ENCODE measurements around the gene UBAP1L.
A peak's percentile ranks its signal among the peaks of the same experiment; 100 is the strongest.
"Not testable (repeated sequence)": the region's sequence is repeated elsewhere in the genome, so short reads cannot be mapped to it uniquely, and the experiment has no call there.

Gene UBAP1L

DNA sequence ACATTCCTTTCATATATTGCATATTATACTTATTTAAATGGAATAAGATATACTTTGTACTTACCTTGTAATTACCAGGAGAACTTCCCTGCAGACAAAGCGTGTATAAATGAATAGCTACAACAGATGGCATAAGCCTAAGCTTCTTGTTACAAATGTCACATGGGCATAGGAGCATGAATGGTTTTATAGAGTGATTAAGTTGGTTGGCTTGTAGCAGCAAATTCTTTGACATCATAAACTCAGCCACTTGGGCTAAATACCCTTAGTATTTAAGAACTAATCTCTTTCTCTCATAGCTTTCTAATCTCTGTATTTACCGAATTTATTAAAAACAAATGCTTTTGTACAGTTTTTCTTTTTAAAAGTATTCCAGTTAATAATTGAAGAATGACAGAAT lies at the start of gene UBAP1L:
Gene UBAP1L, minus strand, starts transcription at position 115 of the 400 bp plus-strand sequence. CDS start 8,985 bp downstream, outside the sequence.
- DNase-seq = no peak

DNA sequence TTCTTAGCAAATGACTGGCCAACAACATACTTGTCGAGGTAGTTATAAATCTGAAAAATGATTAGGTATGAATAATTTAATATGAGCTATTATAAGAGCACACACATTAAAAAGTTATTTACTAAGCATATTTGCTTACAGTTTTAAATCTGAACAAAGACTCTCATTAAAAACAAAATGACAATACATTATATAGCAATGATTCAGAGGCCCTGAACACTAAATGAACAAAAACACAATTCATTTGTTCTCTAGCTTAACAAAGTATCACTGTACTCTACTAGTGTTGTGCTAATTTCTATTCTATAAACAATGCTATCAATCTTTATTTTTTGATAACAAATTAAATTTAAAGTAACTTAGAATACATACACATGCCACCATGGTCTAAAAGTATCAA lies 49.1 kb upstream of the UBAP1L start:
- DNase-seq = no peak

DNA sequence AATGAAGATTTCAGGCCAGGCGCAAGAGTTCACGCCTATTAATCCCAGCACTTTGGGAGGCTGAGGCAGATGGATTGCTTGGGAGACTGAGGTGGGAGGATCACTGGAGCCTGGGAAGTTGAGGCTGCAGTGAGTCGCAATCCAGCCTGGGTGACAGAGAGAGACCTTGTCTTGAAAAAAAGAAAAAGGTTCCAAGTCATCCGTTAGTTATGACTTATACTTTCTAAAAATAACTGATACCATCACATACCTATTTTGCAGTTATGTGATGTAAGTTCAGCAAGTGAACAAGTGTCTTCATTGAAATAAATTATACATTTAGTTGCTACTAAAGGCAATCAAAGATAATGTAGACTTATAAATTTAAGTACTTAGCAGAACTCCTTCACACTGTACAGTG lies 48.0 kb upstream of the UBAP1L start:
- no peak for DNase-seq

DNA sequence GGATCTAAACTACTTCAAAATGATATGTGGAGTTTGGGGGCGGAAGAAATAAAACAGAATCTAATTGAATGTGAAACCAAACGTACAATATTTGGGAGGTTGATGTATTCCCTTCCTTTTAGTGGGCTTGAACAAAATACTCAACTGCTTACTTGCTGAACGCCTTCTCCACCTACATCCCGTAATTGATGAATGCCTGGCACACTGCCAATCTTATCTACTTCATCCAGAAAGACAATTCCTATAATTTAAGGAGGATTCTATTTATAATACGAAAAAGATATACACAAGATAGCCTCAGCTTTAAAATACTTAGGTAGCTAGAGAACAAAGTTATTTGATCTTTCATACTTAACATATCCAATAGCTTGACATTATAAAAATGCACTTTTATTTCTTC lies 41.7 kb upstream of the UBAP1L start:
- no peak for DNase-seq

DNA sequence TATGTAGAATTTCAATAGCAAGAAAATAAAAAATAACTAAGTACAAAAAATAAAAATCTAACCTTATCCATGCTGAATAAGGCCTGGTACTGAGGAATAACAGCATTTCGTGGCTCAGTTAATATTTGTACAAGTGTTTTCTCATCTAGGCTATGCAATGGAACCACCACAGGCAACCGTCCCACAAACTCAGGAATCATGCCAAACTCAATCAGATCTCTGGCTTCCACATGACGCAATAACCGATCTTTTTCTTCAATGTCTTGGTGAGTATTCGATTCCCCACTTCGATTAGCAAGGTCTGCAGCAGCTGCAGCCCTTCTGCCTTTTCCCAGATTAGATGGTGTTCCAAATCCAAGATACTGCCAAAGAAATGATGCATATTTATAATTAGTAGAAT lies 39.7 kb upstream of the UBAP1L start:
- no peak for DNase-seq

DNA sequence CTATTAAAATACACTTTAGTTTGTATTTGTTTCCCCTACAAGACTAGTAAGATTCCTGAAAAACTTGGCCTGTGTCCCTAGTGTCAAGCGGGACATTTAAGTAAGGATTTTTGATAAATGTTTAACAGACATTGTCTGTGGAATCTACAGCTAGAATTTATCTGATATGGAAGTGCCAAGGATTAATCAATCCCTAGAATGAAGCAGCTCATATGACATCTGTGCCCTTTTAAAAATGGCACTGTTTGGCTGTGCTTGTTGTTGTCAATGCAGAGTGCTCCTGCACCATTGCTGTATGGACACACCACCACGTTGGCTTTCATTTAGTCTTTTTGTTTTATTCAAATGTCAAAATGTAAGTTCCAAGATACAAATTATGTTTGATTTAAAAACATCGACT lies 32.9 kb upstream of the UBAP1L start:
- DNase-seq = no peak

DNA sequence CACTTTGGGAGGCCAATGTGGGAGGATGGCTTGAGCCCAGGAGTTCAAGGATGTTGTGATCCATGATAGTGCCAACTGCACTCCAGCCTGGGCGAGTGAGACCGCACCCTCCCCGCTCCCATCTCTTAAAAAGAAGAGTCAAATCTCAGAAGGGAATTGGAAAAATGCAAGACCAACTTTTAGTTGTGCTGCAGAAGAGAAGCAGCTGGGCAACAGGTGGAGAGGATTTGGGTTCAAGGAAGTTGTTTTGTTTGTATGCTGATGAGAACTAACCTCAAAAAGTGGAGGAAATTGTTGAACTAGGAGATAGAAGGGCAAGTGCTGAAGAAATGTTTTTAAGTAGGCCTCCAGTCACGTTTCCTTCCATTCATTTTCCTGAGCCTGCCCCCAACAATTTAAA lies 31.4 kb upstream of the UBAP1L start:
- no peak for DNase-seq

DNA sequence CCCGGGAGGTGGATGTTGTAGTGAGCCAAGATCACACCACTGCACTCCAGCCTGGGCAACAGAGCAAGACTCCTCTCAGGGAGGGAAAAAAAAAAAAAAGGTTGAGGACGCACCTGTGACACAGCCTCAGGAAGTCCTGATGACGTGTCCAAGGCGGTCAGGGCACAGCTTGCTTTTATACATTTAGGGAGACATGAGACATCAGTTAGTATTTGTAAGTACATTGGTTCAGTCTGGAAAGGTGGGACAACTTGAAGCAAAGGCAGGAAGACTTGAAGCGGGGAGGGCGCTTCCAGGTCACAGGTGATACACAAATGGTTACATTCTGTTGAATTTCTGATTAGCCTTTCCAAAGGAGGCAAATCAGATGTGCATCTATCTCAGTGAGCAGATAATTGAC lies 23.6 kb upstream of the UBAP1L start:
- not testable (repeated sequence) for DNase-seq

DNA sequence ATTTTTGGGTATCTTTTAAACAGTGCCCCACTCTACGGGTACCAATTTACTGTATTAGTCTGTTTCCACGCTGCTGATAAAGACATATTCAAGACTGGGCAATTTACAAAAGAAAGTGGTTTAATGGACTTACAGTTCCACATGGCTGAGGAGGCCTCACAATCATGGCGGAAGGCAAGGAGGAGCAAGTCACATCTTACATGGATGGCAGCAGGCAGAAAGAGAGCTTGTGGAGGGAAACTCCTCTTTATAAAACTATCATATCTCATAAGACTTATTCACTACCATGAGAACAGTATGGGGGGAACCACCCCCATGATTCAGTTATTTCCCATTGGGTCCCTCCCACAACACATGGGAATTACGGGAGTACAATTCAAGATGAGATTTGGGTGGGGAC lies 22.9 kb upstream of the UBAP1L start:
- not testable (repeated sequence) for DNase-seq

DNA sequence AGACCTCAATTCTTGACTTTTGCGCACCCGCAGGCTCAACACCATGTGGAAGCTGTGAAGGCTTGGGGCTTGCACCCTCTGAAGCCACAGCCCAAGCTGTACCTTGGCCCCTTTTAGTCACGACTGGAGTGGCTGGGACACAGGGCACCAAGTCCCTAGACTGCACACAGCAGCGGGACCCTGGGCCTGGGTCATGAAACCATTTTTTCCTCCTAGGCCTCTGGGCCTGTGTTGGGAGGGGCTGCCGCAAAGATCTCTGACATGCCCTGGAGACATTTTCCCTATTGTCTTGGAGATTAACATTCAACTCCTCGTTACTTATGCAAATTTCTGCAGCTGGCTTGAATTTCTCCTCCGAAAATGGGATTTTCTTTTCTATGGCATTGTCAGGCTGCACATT lies 22.1 kb upstream of the UBAP1L start:
- not testable (repeated sequence) for DNase-seq

DNA sequence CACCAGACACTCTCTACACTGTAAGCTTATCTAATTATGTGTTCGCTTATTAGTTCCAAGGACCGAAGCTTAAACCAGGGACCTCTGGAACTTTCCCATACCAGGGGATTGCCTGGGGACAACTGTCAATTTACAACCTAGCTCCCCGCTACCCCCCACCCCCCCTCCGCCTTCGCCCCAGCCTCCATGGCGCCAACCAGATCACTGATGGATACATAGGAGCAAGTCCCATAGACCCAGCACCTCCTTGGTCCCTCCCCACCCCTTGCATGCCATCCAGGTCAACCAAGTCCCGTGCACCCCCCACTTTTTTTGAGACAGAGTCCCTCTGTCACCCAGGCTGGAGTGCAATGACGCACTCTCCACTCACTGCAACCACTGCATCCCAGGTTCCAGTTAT lies 19.5 kb upstream of the UBAP1L start:
- no peak for DNase-seq

DNA sequence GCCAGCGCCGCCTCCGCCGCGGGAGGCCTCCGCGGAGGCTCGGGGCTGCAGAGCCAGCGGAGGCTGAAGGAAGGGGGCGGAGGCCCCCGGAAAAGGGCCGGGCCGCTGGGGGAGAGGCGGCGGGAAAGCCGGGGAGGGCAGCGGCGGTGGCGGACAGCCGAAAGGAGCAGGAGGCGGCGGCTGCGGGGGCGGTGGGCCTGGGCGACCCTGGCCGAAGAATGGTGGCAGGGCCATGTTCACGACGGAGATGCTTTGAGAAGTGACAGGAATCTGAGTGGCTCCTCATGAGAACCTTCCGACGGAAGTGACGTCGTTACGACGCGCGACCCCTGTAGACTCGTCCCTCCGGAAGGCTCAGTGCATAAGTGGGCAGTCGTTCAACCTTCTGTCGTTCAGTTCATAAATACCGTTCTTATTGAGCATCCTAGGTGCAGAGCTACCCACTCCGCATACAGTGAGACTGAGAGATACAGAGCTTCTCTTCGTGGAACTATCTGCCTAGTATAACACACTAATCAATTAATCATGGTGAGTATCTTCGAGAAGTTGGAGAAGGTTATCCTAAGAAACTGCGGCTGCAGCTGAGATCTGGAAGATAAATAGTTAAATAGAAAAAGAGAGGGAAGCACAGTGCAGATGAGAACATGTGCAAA lies 18.7 kb upstream of the UBAP1L start, which contains the start of gene PDCD7:
Gene PDCD7, minus strand, starts transcription at position 261 of the 653 bp plus-strand sequence. Its CDS starts 27 bp downstream, at position 234.
- peak; percentile 84 for DNase-seq

DNA sequence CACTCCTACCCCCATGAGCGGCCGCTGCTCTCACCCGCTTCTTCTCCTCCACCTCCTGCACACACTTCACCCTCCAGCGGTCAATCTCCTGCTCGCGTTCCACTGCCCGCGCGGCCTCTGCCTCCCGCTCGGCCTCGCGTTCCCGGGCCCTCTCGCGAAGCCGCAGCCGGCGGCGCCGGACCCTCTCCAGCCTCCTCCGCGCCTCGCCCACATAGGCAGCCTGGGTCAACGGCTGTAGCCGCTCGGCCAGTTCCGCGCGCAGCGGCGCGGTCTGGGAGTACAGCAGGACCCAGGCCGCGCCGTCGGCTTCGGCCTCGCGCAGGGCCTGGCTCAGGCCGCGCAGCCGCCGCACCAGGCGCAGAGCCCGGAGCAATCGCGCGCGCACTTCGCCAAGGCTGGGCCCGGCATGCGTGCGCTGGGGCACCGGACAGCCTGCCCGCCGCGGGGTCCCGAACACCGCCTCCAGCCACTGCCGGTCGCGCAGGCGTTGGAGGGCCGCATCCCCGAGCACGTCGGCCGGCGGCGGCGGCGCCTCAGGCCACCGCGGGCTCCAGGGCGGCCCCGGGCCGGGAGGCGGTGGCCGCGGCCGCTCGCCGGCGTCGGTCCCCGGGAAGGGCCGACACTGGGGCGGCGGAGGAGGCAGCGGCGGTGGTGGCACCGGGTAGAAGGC lies 18.0 kb upstream of the UBAP1L start:
- no peak for DNase-seq

DNA sequence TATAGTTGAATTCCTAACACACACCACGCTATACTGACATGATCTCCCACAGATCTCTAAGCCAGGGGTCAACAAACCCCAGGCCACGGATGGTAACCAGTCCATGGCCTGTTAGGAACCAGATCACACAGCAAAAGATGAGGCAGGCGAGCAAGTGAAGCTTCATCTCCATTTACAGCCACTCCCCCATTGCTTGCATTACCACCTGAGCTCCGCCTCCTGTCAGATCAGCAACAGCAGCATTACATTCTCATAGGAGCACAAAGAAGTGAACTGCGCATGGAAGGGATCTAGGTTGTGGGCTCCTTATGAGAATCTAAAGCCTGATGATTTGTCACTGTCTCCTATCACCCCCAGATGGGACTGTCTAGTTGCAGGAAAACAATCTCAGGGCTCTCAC lies 15.9 kb upstream of the UBAP1L start:
- DNase-seq = no peak

DNA sequence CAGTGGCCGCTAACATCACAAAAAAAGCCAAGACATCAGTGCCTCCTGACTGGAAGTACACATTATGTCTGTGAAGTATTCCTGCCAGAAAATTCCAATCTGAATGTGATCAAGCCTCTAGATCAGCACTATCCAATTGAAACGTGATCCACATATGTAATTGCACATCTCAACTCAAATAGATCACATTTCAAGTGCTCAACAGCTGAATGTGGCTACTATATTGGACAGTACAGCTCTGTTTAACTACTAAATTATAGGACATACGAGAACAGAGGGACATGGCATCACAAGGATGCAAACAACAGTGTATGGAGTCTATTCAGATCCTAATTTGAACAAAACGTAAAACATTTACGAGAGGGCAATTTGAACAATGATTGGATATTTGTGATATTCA lies 542 bp upstream of the UBAP1L start:
- DNase-seq = no peak

DNA sequence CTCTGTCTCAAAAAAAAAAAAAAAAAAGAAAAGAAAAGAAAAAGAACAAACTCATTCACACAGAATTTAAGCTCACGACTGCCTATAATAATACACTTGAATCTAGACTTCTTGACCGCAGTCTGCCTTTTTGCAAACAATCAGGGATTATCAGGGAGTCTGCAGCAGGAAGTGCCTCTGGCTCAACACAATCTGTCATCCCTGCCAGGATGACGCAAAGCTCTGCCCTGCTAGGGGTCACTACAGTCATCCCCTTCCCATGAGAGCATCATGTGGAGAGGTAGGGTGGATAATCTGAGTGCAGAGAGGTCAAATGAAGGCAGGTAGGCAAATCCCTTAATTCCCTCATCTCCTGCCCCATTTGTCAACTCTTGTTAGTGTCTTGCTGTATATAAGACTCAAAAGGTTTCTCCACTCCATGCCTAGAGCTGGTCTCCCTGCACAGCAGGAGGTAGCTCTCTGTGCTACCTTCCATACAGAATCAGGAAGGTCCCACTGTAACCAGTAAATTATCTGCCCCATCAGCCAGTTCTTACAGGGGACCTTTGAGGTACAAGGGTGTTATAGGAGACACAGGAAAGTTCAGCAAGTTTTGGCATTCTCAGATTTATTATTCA lies 4.2 kb downstream of the UBAP1L start:
- no peak for DNase-seq

DNA sequence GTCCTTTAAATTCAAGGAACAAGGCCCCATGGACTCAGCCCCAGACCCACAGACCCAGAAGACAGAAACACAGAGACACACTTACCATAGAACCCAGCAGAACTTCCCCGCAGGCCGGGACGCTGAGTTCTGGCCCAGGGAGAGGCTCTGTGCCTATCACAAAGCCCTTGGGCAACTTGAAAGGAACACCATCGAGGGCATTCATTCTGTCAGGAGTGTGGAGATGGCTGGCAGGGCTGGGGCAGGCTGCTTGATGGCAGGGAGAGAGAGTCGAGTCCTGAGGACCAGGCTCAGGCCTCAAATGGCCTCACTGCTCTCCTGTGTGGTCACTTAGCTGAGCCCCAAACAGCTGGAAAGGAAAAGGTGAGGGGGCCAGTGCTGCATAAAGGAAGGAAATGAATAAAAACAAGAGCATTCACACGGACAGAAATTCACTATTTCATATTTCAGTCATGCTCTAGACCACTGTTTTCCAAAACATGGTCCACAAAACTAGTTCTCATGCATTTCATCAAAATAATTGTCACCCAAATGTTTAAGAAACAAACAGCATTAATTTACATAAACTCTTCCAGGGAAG lies 8.9 kb downstream of the UBAP1L start:
- no peak for DNase-seq

DNA sequence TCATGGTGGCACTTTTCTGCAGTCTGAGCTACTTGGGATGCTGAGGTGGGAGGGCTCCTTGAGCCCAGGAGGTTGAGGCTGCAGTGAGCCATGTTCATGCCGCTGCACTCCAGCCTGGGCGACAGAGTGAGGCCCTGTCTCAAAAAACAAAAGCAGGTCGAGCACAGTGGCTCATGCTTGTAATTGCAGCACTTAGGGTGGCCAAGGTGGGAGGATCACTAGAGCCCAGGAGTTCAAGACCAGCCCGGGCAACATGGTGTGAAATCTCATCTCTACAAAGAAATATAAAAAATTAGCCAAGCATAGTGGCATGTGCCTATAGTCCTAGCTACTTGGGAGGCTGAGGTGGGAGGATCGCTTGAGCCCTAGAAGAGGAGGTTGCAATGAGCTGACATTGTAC lies 10.0 kb downstream of the UBAP1L start:
- no peak for DNase-seq

DNA sequence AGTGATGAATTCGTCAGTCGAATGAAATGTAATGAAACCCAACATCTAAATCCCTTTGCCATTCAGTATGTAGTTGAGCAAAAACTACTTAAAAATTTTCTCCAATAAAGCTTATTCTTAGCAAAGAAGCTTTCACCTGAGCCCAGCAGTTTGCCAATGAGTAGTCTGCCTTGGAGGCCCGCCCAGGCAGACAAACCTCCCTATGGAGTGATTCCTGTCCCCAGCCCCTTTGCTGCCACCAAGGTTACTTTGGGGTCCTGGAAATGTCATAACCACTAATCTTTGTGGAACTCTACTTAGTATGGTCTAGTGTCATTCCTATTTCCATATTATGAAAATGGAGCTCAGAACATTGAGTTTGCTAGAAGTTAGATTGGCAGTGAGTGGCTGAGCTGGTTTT lies 12.1 kb downstream of the UBAP1L start:
- no peak for DNase-seq

DNA sequence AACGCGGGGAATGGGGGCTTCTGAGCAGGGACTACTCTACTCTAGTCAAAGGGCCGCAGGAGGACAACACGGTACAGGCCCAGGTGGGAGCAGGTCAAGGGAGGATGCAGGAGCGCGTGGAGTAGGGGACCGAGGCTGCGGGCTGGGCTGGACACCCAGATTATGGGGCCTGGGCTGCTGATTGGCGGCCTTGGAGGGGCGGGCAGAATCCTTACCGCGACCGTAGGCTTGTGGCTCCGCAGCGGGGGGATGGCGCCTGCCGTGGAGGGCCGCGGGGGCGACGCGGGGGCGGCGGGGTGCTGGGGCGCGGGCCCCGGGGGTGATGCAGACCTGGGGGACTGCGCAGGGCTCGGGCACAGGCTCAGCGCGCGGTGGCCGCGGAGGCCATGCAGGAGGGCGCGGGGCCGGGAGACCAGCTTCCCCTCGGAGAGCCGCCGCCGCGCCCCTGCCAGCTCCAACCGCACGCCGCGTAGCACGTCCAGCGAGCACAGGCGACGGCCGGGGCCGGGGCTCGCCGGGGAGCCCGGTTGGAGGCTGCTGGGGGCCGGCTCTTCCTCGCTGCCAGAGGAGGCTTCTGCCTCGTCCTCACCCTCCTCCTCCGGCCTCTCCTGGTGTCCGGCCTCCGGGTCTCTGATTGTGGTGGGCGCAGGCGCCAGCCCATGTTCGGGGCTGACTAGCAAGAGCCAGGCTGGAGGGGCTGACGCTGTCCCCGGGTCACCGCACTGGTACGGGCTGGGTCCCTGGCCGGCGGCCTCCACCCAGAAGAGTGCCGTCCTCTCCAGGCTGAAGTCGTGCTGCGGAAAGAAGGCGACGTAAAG lies 12.9 kb downstream of the UBAP1L start:
- DNase-seq = no peak

DNA sequence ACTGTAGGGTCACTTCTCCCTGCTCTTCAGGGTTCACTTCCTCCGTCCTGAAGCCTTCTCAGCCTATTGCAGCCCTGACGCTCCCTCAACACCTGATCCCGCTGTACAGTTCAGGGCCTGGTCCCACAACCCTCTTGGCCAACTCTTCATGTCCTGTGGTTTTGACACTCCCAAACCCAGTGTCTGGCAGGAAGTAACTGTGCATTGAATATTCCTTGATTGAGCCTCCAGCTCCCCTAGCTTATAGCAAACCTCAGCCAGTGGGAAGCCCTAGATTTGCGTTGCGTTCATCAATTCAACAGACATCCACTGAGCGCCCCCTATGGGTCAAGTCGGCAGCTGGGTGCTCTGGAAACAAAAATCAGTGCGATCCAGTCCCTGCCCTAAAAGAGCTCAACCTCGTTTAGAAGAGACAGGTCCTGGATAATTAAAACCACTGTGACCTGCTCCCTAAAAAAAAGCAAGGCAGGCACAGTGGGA lies 13.5 kb downstream of the UBAP1L start:
- DNase-seq = no peak

DNA sequence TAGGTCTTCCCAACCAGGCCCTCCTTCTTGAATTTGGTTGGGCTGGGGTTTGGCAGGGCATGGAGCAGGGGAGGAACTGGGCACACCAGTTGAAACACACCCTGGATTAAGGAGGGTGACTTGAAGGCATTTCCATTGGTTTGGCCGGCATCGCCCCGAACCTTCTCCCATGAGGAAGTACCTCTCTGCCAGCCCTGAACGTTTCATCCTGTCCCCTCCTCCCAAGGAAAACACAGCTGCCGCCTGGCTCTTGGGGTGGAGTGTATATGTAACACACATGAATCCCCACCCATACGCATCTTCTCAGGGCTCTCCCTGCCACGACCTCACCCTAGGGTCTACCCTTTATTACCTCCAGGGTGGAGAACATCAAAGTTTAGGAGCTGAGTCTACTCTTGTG lies 14.6 kb downstream of the UBAP1L start:
- DNase-seq = no peak

DNA sequence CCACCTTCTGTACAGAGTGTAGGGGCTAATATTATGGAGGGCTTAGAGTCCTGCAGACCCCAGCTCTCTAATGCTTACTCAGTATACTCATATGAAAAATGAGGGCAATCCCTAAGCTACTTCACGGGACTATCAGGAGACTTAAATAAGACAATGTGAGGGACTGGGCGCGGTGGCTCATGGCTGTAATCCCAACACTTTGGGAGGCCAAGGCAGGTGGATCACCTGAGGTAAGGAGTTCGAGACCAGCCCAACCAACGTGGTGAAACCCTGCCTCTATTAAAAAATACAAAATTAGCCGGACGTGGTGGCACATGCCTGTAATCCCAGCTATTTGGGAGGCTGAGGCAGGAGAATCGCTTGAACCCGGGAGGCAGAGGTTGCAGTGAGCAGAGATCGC lies 15.2 kb downstream of the UBAP1L start:
- not testable (repeated sequence) for DNase-seq

Data from amniotic stem cell (primary cell).